ENCODE data around the gene FUZ.

DNA sequence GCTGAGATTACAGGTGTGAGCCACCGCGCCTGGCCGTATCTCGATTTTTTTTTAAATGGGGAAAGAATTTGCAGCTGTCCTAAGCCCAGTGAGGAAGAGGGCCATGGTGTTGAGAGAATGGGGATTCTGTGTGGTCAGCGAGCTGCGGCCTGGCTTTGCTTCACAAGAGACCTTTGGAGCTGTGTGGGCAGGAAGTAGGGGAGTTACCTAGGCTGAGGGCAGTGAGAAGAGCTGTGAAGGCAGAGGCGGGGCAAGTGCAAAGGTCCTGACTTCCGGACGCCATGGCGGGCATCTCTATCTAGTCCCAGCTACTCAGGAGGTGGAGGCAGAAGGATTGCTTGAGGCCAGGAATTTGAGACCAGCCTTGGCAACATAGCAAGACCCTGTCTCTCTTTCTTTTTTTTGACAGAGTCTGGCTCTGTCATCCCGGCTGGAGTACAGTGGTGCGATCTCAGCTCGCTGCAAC, 41.4 kb downstream of the FUZ start:
- TF ChIP-seq CTCF (IDR thresholded peaks at IDR 0.05) (no peak), POLR2A (IDR thresholded peaks at IDR 0.05) (no peak)

Measured in thyroid gland (tissue), 4 donors.